H1 (cell line): ENCODE data around the gene SLC25A26. TPM values are rescaled to one million over a fixed set of nuclear protein-coding genes. Genes with fewer than 3 reads are reported as not detected.

ENCODE experiments used
- CTCF ChIA-PET: fragments of 300-600 bp; sonication (Branson Sonifier 250); formaldehyde crosslinking; loops from one replicate; lab custom pipeline; 2021; ENCODE audit not compliant: partially characterized antibody; lab: Charles Lee
- POLR2A ChIA-PET: fragments of 300-600 bp; sonication (Branson Sonifier 250); formaldehyde crosslinking; loops from one replicate; lab custom pipeline; 2021; ENCODE audit warnings: inconsistent platforms; ENCODE audit not compliant: partially characterized antibody; lab: Charles Lee
- DNase-seq, 2 experiments: peaks; one replicate each; pipeline versions ENCODE4 v3.0.0 to v3.0.0-alpha.2; 2010 to 2022; ENCODE audit warnings: low spot score in 2 of 2, low read depth in 1 of 2, mixed read lengths in 1 of 2
- FAIRE-seq: peaks from 2 replicates; lab custom pipeline; 2011; peaks lifted over from hg19 to GRCh38; lab: Jason Lieb, UNC
- H2AFZ ChIP-seq: 2 replicates; pipeline ENCODE4 v1.8.1; 2012; ENCODE audit warnings: low read length, inconsistent platforms
- H2AK5ac ChIP-seq: 2 replicates; pipeline ENCODE4 v1.6.1; 2013; ENCODE audit warnings: low read depth, low read length
- H2BK120ac ChIP-seq: replicated peaks from 2 replicates; pipeline ENCODE3; 2013; ENCODE audit warnings: low read depth, low read length, inconsistent platforms
- H2BK12ac ChIP-seq: 2 replicates; pipeline ENCODE4 v1.6.1; 2013; ENCODE audit warnings: low read depth, low read length
- H2BK15ac ChIP-seq: 2 replicates; pipeline ENCODE4 v1.6.1; 2013; ENCODE audit warnings: low read length
- H2BK20ac ChIP-seq: 2 replicates; pipeline ENCODE4 v1.6.1; 2013; ENCODE audit warnings: low read length
- H2BK5ac ChIP-seq: 2 replicates; pipeline ENCODE4 v1.6.1; 2013; ENCODE audit warnings: low read depth, low read length
- H3K14ac ChIP-seq: 2 replicates; pipeline ENCODE4 v1.6.1; 2013; ENCODE audit warnings: inconsistent platforms; ENCODE audit not compliant: insufficient read length
- H3K18ac ChIP-seq: 2 replicates; pipeline ENCODE4 v1.6.1; 2013; ENCODE audit warnings: low read length; ENCODE audit errors: extremely low read depth
- H3K23ac ChIP-seq: 2 replicates; pipeline ENCODE4 v1.6.1; 2013; ENCODE audit warnings: inconsistent platforms; ENCODE audit not compliant: insufficient read length
- H3K23me2 ChIP-seq: 2 replicates; pipeline ENCODE4 v1.6.1; 2013; ENCODE audit warnings: low read depth, low read length
- H3K27ac ChIP-seq: 2 replicates; pipeline ENCODE4 v1.6.1; 2011; ENCODE audit warnings: low read depth, low read length, inconsistent platforms
- H3K27me3 ChIP-seq, 4 experiments: replicated peaks in 1 of 4; 1 replicate in 1 of 4; 2 replicates in 3 of 4; pipeline versions ENCODE4 v1.6.1 to v1.8.1; 2011 to 2013; ENCODE audit warnings: low read length in 3 of 4, mild to moderate bottlenecking in 3 of 4, inconsistent platforms in 2 of 4, mixed read lengths in 2 of 4, moderate library complexity in 1 of 4; ENCODE audit not compliant: control insufficient read depth in 3 of 4, insufficient read depth in 3 of 4; ENCODE audit errors: extremely low read depth in 1 of 4
- H3K36me3 ChIP-seq, 4 experiments: 2 replicates each; pipeline versions ENCODE4 v1.6.1 to v1.8.1; 2011 to 2013; ENCODE audit warnings: mild to moderate bottlenecking in 4 of 4, low read length in 3 of 4, moderate library complexity in 2 of 4, control low read depth in 1 of 4, inconsistent platforms in 1 of 4; ENCODE audit not compliant: insufficient read depth in 4 of 4, control insufficient read depth in 2 of 4
- H3K4ac ChIP-seq: replicated peaks from 2 replicates; pipeline ENCODE3; 2013; ENCODE audit warnings: low read length, low read depth, mixed read lengths, inconsistent platforms; ENCODE audit not compliant: insufficient read length
- H3K4me1 ChIP-seq, 4 experiments: replicated peaks in 1 of 4; 1 replicate in 1 of 4; 2 replicates in 3 of 4; pipeline versions ENCODE4 v1.6.1 to v1.8.1; 2011 to 2013; ENCODE audit warnings: low read length in 3 of 4, inconsistent platforms in 2 of 4, mixed read lengths in 1 of 4; ENCODE audit not compliant: insufficient read depth in 4 of 4, control insufficient read depth in 3 of 4
- H3K4me2 ChIP-seq, 2 experiments: 2 replicates each; pipeline versions ENCODE4 v1.6.1 to v1.8.1; 2011 to 2013; ENCODE audit warnings: low read depth in 2 of 2, low read length in 2 of 2, control low read depth in 1 of 2, inconsistent platforms in 1 of 2, mild to moderate bottlenecking in 1 of 2; ENCODE audit not compliant: insufficient read depth in 1 of 2
- H3K4me3 ChIP-seq, 4 experiments: fragments of 200-600, 300-600 bp in 1 of 4; sonication (generic), shearing (Covaris generic), sonication (Bioruptor Twin) in 1 of 4; 2 replicates each; pipeline versions ENCODE4 v1.5.1 to v1.8.1; 2011 to 2016; ENCODE audit warnings: low read length in 4 of 4, low read depth in 3 of 4, control low read depth in 2 of 4, inconsistent platforms in 2 of 4, mild to moderate bottlenecking in 2 of 4, mixed read lengths in 1 of 4, moderate library complexity in 1 of 4; ENCODE audit not compliant: insufficient read depth in 2 of 4; ENCODE audit errors: extremely low read depth in 1 of 4
- H3K56ac ChIP-seq: replicated peaks from 2 replicates; pipeline ENCODE3; 2013; ENCODE audit warnings: low read depth, mild to moderate bottlenecking, mixed read lengths, low read length, inconsistent platforms; ENCODE audit not compliant: insufficient read length
- H3K79me1 ChIP-seq: 2 replicates; pipeline ENCODE4 v1.6.1; 2013; ENCODE audit warnings: low read depth, low read length, control low read depth
- H3K79me2 ChIP-seq, 2 experiments: 2 replicates each; pipeline versions ENCODE4 v1.6.1 to v1.8.1; 2012 to 2013; ENCODE audit warnings: low read length in 2 of 2, mild to moderate bottlenecking in 2 of 2, inconsistent platforms in 1 of 2; ENCODE audit not compliant: insufficient read depth in 2 of 2, control insufficient read depth in 1 of 2
- H3K9ac ChIP-seq, 4 experiments: replicated peaks in 1 of 4; 1 replicate in 1 of 4; 2 replicates in 3 of 4; pipeline versions ENCODE4 v1.6.1 to v1.8.1; 2011 to 2013; ENCODE audit warnings: low read depth in 3 of 4, low read length in 3 of 4, control low read depth in 2 of 4, mild to moderate bottlenecking in 2 of 4, moderate library complexity in 2 of 4, inconsistent platforms in 1 of 4; ENCODE audit errors: extremely low read depth in 1 of 4
- H3K9me3 ChIP-seq, 2 experiments: 2 replicates each; pipeline versions ENCODE4 v1.6.1 to v1.8.1; 2012 to 2013; ENCODE audit warnings: mild to moderate bottlenecking in 2 of 2, moderate library complexity in 2 of 2, control low read depth in 1 of 2, inconsistent platforms in 1 of 2, low read depth in 1 of 2, low read length in 1 of 2, mixed read lengths in 1 of 2; ENCODE audit not compliant: insufficient read depth in 2 of 2
- H4K20me1 ChIP-seq, 2 experiments: replicated peaks in 1 of 2; 2 replicates each; pipeline versions ENCODE3 to v1.8.1; 2011 to 2013; ENCODE audit warnings: inconsistent platforms in 2 of 2, low read length in 2 of 2, mild to moderate bottlenecking in 1 of 2; ENCODE audit not compliant: insufficient read depth in 2 of 2, control insufficient read depth in 1 of 2
- H4K5ac ChIP-seq: 2 replicates; pipeline ENCODE4 v1.6.1; 2013; ENCODE audit warnings: low read length, low read depth, mixed read lengths, inconsistent platforms; ENCODE audit not compliant: insufficient read length
- H4K8ac ChIP-seq: 2 replicates; pipeline ENCODE4 v1.8.0; 2013; ENCODE audit warnings: mild to moderate bottlenecking, moderate library complexity, low read length, inconsistent platforms; ENCODE audit not compliant: insufficient read depth; ENCODE audit errors: extremely low read depth
- H4K91ac ChIP-seq: replicated peaks from 2 replicates; pipeline ENCODE3; 2013; ENCODE audit warnings: low read length, mixed read lengths, inconsistent platforms; ENCODE audit not compliant: insufficient read length
- CREB1 ChIP-seq: IDR thresholded peaks from 2 replicates; pipeline ENCODE4 v1.6.1; 2012; ENCODE audit warnings: inconsistent platforms
- EZH2 ChIP-seq: fragments of 200-600 bp; sonication (generic); IDR thresholded peaks from 2 replicates; pipeline ENCODE4 v1.7.1; 2012; ENCODE audit warnings: low read depth, mild to moderate bottlenecking, moderate library complexity, low read length, inconsistent platforms; ENCODE audit not compliant: severe bottlenecking
- GABPA ChIP-seq: IDR thresholded peaks from 2 replicates; pipeline ENCODE4 v1.6.1; 2011; ENCODE audit warnings: mild to moderate bottlenecking, low read length, moderate library complexity, borderline replicate concordance; ENCODE audit not compliant: insufficient read depth
- HDAC2 ChIP-seq, 2 experiments: fragments of 300-600 bp in 1 of 2; sonication (generic) in 1 of 2; IDR thresholded peaks; 2 replicates each; pipeline ENCODE4 v1.6.1; 2011 to 2012; ENCODE audit warnings: low read depth in 2 of 2, low read length in 2 of 2, mild to moderate bottlenecking in 2 of 2, moderate library complexity in 2 of 2, borderline replicate concordance in 1 of 2, inconsistent platforms in 1 of 2
- KDM1A ChIP-seq: fragments of 200-600, 300-600 bp; sonication (generic); IDR thresholded peaks from 2 replicates; pipeline ENCODE4 v1.7.1; 2016; ENCODE audit warnings: mild to moderate bottlenecking, low read length, borderline replicate concordance
- KDM4A ChIP-seq: IDR thresholded peaks from one replicate; pipeline ENCODE4 v1.7.1; 2012; ENCODE audit warnings: low read depth, mild to moderate bottlenecking, moderate library complexity, low read length, inconsistent platforms; ENCODE audit not compliant: severe bottlenecking
- NANOG ChIP-seq: IDR thresholded peaks from 2 replicates; pipeline ENCODE4 v1.6.1; 2011; ENCODE audit warnings: low read length, low read depth, mild to moderate bottlenecking, inconsistent platforms; ENCODE audit not compliant: insufficient read depth, poor library complexity, severe bottlenecking
- RAD21 ChIP-seq, 2 experiments: IDR thresholded peaks in 1 of 2; conservative IDR thresholded peaks in 1 of 2; 2 replicates each; pipeline ENCODE4 v1.6.1; 2011; ENCODE audit warnings: low read depth in 2 of 2, low read length in 2 of 2, improper control_type of control experiment in 1 of 2, inconsistent platforms in 1 of 2, mild to moderate bottlenecking in 1 of 2, moderate library complexity in 1 of 2
- SIN3A ChIP-seq, 2 experiments: IDR thresholded peaks in 1 of 2; conservative IDR thresholded peaks in 1 of 2; 2 replicates each; pipeline ENCODE4 v1.6.1; 2011 to 2012; ENCODE audit warnings: low read length in 2 of 2, improper control_type of control experiment in 1 of 2, low read depth in 1 of 2, mild to moderate bottlenecking in 1 of 2
- USF2 ChIP-seq: IDR thresholded peaks from 2 replicates; pipeline ENCODE4 v1.6.1; 2011; ENCODE audit warnings: low read length, improper control_type of control experiment
- ZNF274 ChIP-seq: IDR thresholded peaks from 2 replicates; pipeline ENCODE4 v1.7.0; 2012; ENCODE audit warnings: low read length, borderline replicate concordance; ENCODE audit errors: extremely low read depth
- WGBS, 2 experiments: shearing (Covaris generic) in 1 of 2; methylation state at CpG; one replicate each; pipeline versions ENCODE4 v1.1.6 to v1.1.7; 2013 to 2015; ENCODE audit warnings: low lambda C conversion rate in 2 of 2, mixed read lengths in 2 of 2, inconsistent platforms in 1 of 2, low coverage in 1 of 2, missing lambda C conversion rate in 1 of 2; ENCODE audit not compliant: insufficient replicate concordance in 2 of 2, insufficient coverage in 1 of 2, insufficient read length in 1 of 2; ENCODE audit errors: extremely low coverage in 1 of 2, missing lambda C conversion rate in 1 of 2; 5-methylcytosine and 5-hydroxymethylcytosine counted together
- polyA plus RNA-seq, 7 experiments: library from polyadenylated mRNA; depleted of rRNA in 3 of 7; stranded (reverse) in 5 of 7; unstranded in 2 of 7; fragments of >200 nt in 5 of 7; fragments of 200-250 nt in 2 of 7; gene quantifications; 1 replicate in 5 of 7; 2 replicates in 1 of 7; 4 replicates in 1 of 7; pipeline versions ENCODE4 v1.2.1 to v1.2.3, GENCODE V29; 2011 to 2013; ENCODE audit warnings: missing spikeins in 2 of 7, mixed read lengths in 2 of 7
- total RNA-seq: library from RNA; stranded (reverse); fragmentation: NEBNext Ultra II Directional; extraction: Animal tissue kit (Norgen Biotek cat#: 25700); gene quantifications from 2 replicates; pipeline ENCODE4 v1.2.1, GENCODE V29; 2021

Gene SLC25A26
- total and polyA plus RNA-seq, 2 of the 8 experiments (the other 6 are each of a cell fraction or from before 2014, with no cell fraction given) = 30.0 to 37.0 TPM

GRCh38 chr3:66241466-66241865 is 20.7 kb downstream of the SLC25A26 start:
- Histone ChIP-seq H2BK5ac (no peak overlapping the region), H4K91ac (no peak overlapping the region), H3K79me2 (no peaks in the 10 kb centered on the region), H3K4ac (no peak overlapping the region), H3K56ac (no peak overlapping the region), H3K36me3 (peaks cover 3 to 12% (median 8%) of the 10 kb centered on the region in 4 experiments; a peak in 4 of 8 replicates), H3K14ac (no peak overlapping the region), H4K5ac (no peak overlapping the region), H3K27me3 (no peaks in the 10 kb centered on the region), H3K4me2 (no peak overlapping the region), H2BK15ac (no peak overlapping the region), H2BK20ac (no peak overlapping the region), H2AFZ (no peak overlapping the region), H3K27ac (no peak overlapping the region), H3K23me2 (no peaks in the 10 kb centered on the region), H3K23ac (no peak overlapping the region), H2AK5ac (no peak overlapping the region), H3K9ac (no peak overlapping the region), H3K4me3 (no peak overlapping the region), H4K8ac (no peak overlapping the region), H2BK120ac (no peak overlapping the region), H3K9me3 (no peaks in the 10 kb centered on the region), H2BK12ac (no peak overlapping the region), H4K20me1 (no peaks in the 10 kb centered on the region), H3K79me1 (no peaks in the 10 kb centered on the region), H3K4me1 (peaks cover 0 to 5% (median 2%) of the 10 kb centered on the region in 4 experiments; a peak in 3 of 7 replicates), H3K18ac (no peak overlapping the region)
- 95% methylated on average over 3 of the region's 3 CpGs; no CpG with 5 or more reads in 1 of the 2 experiments for WGBS, 2 experiments
- POLR2A ChIA-PET = no interaction called here
- CTCF ChIA-PET = interaction anchor here (1.1 kb wide), 2 partner anchors 30 to 136 kb away, joined by 3 read pairs; no protein-coding TSS in a partner anchor
- no peak for FAIRE-seq
- DNase-seq = no peak
- TF ChIP-seq NANOG (no peak), HDAC2 (IDR thresholded peaks at IDR 0.05; ENCODE audit: borderline replicate concordance in 1 of 2, low read depth in 2 of 2, low read length in 2 of 2) (no peak), SIN3A (conservative IDR thresholded peaks at IDR 0.05 in 1 of 2, IDR thresholded peaks at IDR 0.05 in 1 of 2; ENCODE audit: low read depth in 1 of 2, low read length in 2 of 2) (no peak), CREB1 (no peak), KDM1A (no peak), KDM4A (no peak), EZH2 (no peak), RAD21 (IDR thresholded peaks at IDR 0.05 in 1 of 2, conservative IDR thresholded peaks at IDR 0.05 in 1 of 2; ENCODE audit: low read depth in 2 of 2, low read length in 2 of 2) (no peak), GABPA (no peak), USF2 (no peak), ZNF274 (no peak)
